ENCODE measurements around the gene TAGLN3. TPM values are rescaled to one million over a fixed set of nuclear protein-coding genes. Genes with fewer than 3 reads are reported as not detected.

Gene TAGLN3
- total RNA-seq, 2 donors from 2014 or later = 0.52 to 0.99 TPM

DNA sequence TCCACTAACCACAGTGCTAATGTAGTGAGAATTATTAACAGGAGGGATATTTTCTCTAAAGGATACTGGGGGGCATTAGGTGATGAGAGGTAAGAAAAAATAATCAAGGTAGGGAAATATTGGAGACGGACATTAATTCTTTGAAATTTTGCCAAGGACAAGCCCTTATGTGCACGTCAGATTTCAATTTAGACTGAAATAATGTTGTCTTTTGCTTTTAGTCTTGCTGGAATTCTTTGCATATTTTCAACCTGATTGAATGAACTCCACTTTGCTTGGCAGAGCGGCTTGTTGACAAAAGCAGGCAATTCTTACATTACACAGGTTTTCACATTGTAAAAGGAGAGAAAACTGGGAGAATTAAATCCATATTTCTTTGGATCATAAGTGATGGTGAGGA is 62.4 kb downstream of the TAGLN3 start:
- no peak for DNase-seq
- intact Hi-C loops (cut with DNase I) = no loop called here

More for the DNA sequence above, 62.4 kb downstream of the TAGLN3 start:
- Histone ChIP-seq H3K27ac (no peak overlapping the region), H3K27me3 (no peaks in the 10 kb centered on the region), H3K4me1 (no peaks in the 10 kb centered on the region), H3K4me3 (no peak overlapping the region), H3K36me3 (replicated peaks in 1 of 2; ENCODE audit: insufficient read depth in 1 of 2, low read depth in 2 of 2) (no peaks in the 10 kb centered on the region), H3K9me3 (no peaks in the 10 kb centered on the region)
- WGBS, 2 donors = 39 to 58% methylated on average over 3 of the region's 3 CpGs
- TF ChIP-seq, protein P1, sequence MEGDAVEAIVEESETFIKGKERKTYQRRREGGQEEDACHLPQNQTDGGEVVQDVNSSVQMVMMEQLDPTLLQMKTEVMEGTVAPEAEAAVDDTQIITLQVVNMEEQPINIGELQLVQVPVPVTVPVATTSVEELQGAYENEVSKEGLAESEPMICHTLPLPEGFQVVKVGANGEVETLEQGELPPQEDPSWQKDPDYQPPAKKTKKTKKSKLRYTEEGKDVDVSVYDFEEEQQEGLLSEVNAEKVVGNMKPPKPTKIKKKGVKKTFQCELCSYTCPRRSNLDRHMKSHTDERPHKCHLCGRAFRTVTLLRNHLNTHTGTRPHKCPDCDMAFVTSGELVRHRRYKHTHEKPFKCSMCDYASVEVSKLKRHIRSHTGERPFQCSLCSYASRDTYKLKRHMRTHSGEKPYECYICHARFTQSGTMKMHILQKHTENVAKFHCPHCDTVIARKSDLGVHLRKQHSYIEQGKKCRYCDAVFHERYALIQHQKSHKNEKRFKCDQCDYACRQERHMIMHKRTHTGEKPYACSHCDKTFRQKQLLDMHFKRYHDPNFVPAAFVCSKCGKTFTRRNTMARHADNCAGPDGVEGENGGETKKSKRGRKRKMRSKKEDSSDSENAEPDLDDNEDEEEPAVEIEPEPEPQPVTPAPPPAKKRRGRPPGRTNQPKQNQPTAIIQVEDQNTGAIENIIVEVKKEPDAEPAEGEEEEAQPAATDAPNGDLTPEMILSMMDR (IDR thresholded peaks at IDR 0.05) = no peak
- TF ChIP-seq POLR2A (IDR thresholded peaks at IDR 0.05) = no peak
- ATAC-seq = peak; percentile 68

Other genes with a start within 250 kb of the TAGLN3 start
- gene PHLDB2, start 139.7 kb upstream of the TAGLN3 start, total RNA-seq = 10 to 100 TPM; 25.9 to 26.4 TPM
- 10 to 100 TPM; 15.6 to 17.1 TPM for gene ABHD10, start 19.9 kb upstream of the TAGLN3 start, total RNA-seq
- not detected for gene TMPRSS7, start 35.8 kb downstream of the TAGLN3 start, total RNA-seq
- 100 to 1,000 TPM in 1 of 2 donors, 10 to 100 TPM in 1; 71.2 to 129 TPM for gene C3orf52, start 87.5 kb downstream of the TAGLN3 start, total RNA-seq
- not detected for gene GCSAM, start 134.3 kb downstream of the TAGLN3 start, total RNA-seq

All from body of pancreas (tissue), 4 donors.